HG02981 (cell line): ENCODE data around the gene KRTAP10-10.
"Not testable (repeated sequence)": the region's sequence is repeated elsewhere in the genome, so short reads cannot be mapped to it uniquely, and the experiment has no call there.

ENCODE experiments used
- ATAC-seq: cut with Tn5 transposase; IDR thresholded peaks from one replicate; pipeline ENCODE4 v1.9.1; 2021; ENCODE audit warnings: mild to moderate bottlenecking, moderate library complexity; ENCODE audit not compliant: unreplicated experiment

Gene KRTAP10-10

GRCh38 chr21:44602463-44602850, 34.7 kb upstream of the KRTAP10-10 start:
- no peak for ATAC-seq

DNA sequence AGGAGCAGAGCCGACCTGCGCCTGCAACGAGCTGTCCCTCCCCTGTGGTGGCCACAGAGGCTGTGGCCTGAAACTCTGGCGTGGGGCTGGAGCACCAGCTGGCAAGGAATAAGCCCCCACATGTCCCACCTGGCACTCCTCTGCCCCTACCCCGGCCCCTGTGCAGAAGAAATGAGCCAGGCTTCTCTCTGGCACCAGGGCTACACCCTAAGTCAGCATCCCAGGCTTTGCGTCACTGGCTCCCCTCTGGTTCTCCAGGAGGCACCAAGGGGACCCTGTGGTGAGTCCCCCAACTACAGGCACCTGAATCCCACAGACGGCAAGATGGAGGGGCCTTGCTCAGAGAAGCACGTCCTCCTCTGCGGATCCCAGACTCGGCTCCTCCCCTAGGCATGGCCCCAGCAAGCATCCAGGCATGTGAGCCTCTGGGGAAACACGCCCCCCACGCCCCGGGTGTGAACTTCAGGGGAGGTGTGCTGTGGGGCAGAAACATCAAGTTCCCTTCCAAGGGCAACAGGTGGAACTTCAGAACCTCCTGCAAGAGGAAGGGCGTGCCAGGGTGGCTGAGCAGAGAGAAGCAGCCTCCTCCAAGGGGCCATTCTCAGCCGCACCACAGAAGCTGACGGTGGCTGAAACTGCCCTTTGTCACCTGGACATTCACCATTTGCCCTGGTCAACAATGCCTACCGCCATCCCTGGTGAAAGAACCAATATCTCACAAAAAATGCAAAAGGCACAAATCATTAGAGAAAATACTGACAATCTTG, 33.9 kb upstream of the KRTAP10-10 start:
- no peak for ATAC-seq

GRCh38 chr21:44603911-44604310, 33.2 kb upstream of the KRTAP10-10 start:
- no peak for ATAC-seq

- no peak for ATAC-seq
Observed at GRCh38 chr21:44606495-44606894, 30.7 kb upstream of the KRTAP10-10 start.

DNA sequence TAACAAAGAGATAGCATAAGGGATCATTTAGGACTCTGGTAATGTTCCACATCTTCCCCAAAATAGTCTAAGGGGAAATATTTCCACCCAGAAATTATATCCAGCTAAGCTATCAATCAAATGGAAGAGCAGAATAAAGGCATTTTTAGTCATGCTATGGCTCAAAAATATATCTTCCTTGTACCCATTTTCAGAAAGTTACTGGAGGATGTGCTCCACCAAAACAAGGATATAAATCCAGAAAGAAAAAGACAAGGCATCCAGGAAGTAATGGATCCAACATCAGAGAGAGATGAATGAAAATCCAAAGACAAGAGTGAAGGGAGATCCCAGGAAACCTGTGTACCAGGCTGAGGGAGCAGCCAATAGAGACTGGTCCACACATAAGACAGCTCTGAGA, 28.0 kb upstream of the KRTAP10-10 start:
- no peak for ATAC-seq

DNA sequence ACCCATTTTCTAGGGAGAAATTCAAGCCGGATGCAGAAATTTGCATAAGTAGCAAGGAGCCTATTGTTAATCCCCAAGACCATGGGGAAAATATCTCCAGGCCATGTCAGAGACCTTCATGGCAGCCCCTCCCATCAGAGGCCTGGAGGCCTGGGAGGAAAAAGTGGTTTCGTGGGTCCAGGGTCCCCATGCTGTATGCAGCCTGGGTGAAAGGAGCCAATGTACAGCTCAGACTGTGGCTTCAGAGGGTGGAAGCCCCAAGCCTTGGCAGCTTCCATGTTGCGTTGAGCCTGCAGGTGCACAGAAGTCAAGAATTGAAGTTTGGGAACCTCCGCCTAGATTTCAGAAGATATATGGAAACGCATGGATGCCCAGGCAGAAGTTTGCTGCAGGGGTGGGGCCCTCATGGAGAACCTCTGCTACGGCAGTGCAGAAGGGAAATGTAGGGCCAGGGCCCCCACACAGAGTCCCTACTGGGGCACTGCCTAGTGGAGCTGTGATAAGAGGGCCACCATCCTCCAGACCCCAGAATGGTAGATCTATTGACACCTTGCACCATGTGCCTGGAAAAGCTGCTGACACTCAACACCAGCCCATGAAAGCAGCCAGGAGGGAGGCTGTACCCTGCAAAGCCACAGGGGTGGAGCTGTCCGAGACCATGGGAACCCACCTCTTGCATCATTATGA, 26.9 kb upstream of the KRTAP10-10 start:
- ATAC-seq = not testable (repeated sequence)

- no peak for ATAC-seq
Observed at GRCh38 chr21:44611551-44611950, 25.6 kb upstream of the KRTAP10-10 start.

GRCh38 chr21:44612029-44612486, 25.1 kb upstream of the KRTAP10-10 start, which contains the start of gene KRTAP10-8:
TSS of gene KRTAP10-8 (plus strand) at chr21:44612079. CDS start at chr21:44612101, 22 bp downstream.
- ATAC-seq = no peak

- ATAC-seq = no peak
Observed at GRCh38 chr21:44612669-44613229, 24.4 kb upstream of the KRTAP10-10 start.

- no peak for ATAC-seq
Observed at GRCh38 chr21:44613386-44614155, 23.6 kb upstream of the KRTAP10-10 start.

DNA sequence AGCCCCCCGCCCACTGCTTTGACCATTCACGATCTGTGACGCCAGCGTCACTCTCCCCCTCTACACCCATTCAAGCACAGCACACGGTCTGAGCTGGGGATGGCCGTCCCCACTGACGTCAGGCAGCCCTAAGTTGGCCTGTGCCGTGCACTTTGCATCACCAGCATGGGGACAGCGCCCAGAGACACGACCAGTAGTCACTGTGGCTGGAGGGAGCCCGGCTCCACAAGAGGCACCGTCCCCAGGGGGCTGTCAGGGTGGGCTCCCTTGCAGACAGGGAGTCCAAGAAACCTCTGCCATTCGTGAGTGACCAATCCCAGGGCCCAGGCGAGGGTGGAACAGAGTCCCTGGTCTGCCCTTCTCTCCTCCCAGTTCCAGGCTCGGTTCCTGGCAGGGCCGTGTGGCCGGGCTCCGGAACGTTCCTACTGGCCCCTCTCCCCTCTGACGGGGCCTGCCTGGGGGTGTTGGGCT, 23.0 kb upstream of the KRTAP10-10 start:
- no peak for ATAC-seq

- no peak for ATAC-seq
Observed at GRCh38 chr21:44614961-44615391, 22.2 kb upstream of the KRTAP10-10 start.

GRCh38 chr21:44615466-44615865, 21.7 kb upstream of the KRTAP10-10 start:
- no peak for ATAC-seq

DNA sequence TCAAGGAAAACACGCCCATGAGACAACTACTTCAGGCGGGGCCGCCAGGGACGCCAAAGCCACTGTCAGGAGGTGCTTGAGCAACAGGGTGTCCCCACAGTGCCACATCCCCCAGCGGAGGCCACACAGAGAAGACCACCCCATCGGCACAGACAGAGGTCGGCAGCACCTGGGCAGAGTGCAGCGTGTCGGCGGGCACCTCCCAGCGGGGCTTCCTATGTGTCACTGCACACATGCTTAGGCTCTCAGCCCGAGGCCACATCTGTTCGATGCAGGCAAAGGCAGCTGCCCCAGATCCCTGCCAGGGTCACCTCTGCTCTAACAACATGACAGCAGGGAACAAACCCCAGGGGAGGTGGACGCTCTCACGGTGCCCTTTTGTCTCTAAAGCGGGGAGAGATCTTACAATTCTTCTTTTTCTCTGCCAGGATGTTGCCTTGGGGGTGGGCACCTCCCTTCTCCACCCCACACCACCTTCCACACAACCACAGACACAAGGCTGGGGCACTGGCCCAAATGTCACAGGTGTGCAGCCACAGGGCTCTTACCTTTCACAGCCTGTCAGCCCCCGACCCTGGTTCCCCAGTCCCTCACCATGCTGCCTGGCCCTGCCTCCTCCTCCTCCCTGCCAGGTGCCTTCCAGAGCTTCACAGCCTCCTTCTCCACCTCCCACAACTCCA, 21.1 kb upstream of the KRTAP10-10 start:
- no peak for ATAC-seq

DNA sequence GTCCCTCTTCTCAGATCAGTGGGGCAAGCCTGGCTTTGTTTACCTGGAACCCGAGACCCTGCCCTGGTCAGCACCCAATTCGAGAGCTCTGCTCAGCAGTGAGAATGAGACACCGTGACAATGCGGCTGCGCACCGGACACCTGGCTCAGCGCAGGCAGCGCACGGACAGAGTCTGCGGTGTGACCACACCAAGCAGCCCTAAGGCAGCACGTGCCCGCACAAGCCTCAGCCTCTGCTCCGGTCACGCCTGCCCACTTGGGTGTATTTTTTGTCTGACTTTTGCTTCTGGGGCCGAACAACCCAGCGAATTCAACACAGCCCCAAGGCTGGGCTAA, 20.6 kb upstream of the KRTAP10-10 start:
- ATAC-seq = no peak

DNA sequence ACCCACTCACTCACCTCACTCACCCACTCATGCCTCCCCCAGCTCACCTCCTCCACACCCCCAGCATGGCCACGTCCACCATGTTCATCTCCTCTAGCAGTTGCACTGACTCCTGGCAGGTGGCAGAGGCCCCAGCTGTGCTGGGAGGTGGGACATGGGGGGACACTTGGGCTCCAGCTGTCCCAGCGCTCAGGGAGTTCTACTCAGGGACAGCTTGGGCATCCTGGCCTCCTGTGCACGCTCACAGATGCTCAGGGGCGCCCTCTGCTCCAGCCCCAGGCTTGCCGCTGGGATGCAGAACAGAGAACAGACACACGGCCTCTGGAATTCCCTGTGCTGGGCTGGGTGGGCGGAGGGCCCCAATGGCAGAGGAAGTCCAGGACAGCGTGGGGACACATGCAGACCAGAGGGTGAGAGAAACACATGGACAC, 20.1 kb upstream of the KRTAP10-10 start:
- ATAC-seq = no peak

GRCh38 chr21:44618504-44618903, 18.7 kb upstream of the KRTAP10-10 start:
- ATAC-seq = no peak

GRCh38 chr21:44618909-44619308, 18.2 kb upstream of the KRTAP10-10 start:
- no peak for ATAC-seq

DNA sequence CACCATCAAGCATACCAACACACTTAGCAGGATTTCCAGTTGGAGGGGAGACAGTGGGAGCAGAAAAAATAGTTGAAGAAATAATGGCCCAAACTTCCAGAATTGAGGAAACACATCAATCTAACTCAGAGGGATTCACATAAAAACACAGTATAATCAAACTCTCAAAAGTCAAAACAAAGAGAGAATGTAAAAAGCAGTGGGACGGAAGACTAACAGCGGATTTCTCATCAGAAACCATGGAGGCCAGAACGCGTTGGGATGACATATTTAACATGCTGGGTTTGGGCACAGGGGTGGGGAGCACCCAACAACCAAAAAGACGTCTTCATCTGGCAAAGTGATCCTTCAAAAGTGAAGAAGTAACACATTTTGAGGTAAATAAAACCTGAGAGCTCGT, 17.3 kb upstream of the KRTAP10-10 start:
- ATAC-seq = no peak

GRCh38 chr21:44623575-44623974, 13.6 kb upstream of the KRTAP10-10 start:
- no peak for ATAC-seq
